GM23338 (cell line): Measurements from ENCODE around the gene CACNA2D1.

ENCODE experiments used
- CTCF ChIP-seq, 2 experiments: fragments of 200-600 bp in 1 of 2; sonication (generic) in 1 of 2; conservative IDR thresholded peaks; 2 replicates each; pipeline versions ENCODE4 v1.5.1 to v1.6.1; 2016 to 2017; ENCODE audit warnings: antibody characterized with exemption in 2 of 2, low read depth in 2 of 2, mild to moderate bottlenecking in 2 of 2, moderate library complexity in 1 of 2
- REST ChIP-seq: IDR thresholded peaks from one replicate; pipeline ENCODE4 v1.6.1; 2018; ENCODE audit warnings: antibody characterized with exemption; ENCODE audit not compliant: unreplicated experiment

- TF ChIP-seq REST (no peak), CTCF (conservative IDR thresholded peaks at IDR 0.05; ENCODE audit: low read depth in 2 of 2) (no peak)
Observed at GRCh38 chr7:82446897-82447296, 3.3 kb upstream of the CACNA2D1 start.
